Smooth muscle cell (in vitro differentiated cells): Measurements from ENCODE around the gene LOXHD1. TPM values are rescaled to one million over a fixed set of nuclear protein-coding genes. Genes with fewer than 3 reads are reported as not detected.

Source experiments
- DNase-seq: peaks from one replicate; lab custom pipeline; 2025; ENCODE audit not compliant: unreplicated experiment; lab: John Stamatoyannopoulos, UW
- H2AFZ ChIP-seq: fragments of 200-600 bp; sonication (generic); 2 replicates; pipeline ENCODE4 v1.6.0; 2016; ENCODE audit warnings: antibody characterized with exemption, low read depth, mild to moderate bottlenecking
- H3F3A ChIP-seq: fragments of 200-600 bp; sonication (generic); 2 replicates; pipeline ENCODE4 v1.6.0; 2017; ENCODE audit warnings: antibody characterized with exemption, low read depth
- H3K27ac ChIP-seq: fragments of 200-600 bp; sonication (generic); 2 replicates; pipeline ENCODE4 v1.5.1; 2016; ENCODE audit warnings: low read depth, mild to moderate bottlenecking
- H3K27me3 ChIP-seq: fragments of 200-600 bp; sonication (generic); 2 replicates; pipeline ENCODE4 v1.6.1; 2016; ENCODE audit warnings: low read depth, mild to moderate bottlenecking
- H3K36me3 ChIP-seq: fragments of 200-600 bp; sonication (generic); 2 replicates; pipeline ENCODE4 v1.5.1; 2016; ENCODE audit warnings: low read depth
- H3K4me1 ChIP-seq: fragments of 200-600 bp; sonication (generic); 2 replicates; pipeline ENCODE4 v1.5.1; 2016; ENCODE audit warnings: low read depth
- H3K4me2 ChIP-seq: fragments of 200-600 bp; sonication (generic); 2 replicates; pipeline ENCODE4 v1.6.0; 2016; ENCODE audit warnings: mild to moderate bottlenecking
- H3K4me3 ChIP-seq: fragments of 200-600 bp; sonication (generic); 2 replicates; pipeline ENCODE4 v1.5.1; 2016; ENCODE audit warnings: mild to moderate bottlenecking
- H3K79me2 ChIP-seq: fragments of 200-600 bp; sonication (generic); 2 replicates; pipeline ENCODE4 v1.6.0; 2016; ENCODE audit warnings: low read depth, mild to moderate bottlenecking
- H3K9ac ChIP-seq: fragments of 200-600 bp; sonication (generic); 2 replicates; pipeline ENCODE4 v1.6.0; 2016; ENCODE audit warnings: low read depth
- H3K9me3 ChIP-seq: fragments of 200-600 bp; sonication (generic); replicated peaks from 2 replicates; pipeline ENCODE4 v1.5.1; 2016; ENCODE audit warnings: low read depth
- H4K20me1 ChIP-seq: fragments of 200-600 bp; sonication (generic); 2 replicates; pipeline ENCODE4 v1.6.0; 2016; ENCODE audit warnings: low read depth
- CTCF ChIP-seq: fragments of 200-600 bp; sonication (generic); IDR thresholded peaks from 2 replicates; pipeline ENCODE4 v1.5.1; 2017; ENCODE audit warnings: borderline replicate concordance, mild to moderate bottlenecking, antibody characterized with exemption; ENCODE audit not compliant: insufficient read depth, poor library complexity, severe bottlenecking
- WGBS: methylation state at CpG from one replicate; pipeline ENCODE4 v1.1.7; 2016; ENCODE audit warnings: low lambda C conversion rate; 5-methylcytosine and 5-hydroxymethylcytosine counted together
- polyA plus RNA-seq: library from polyadenylated mRNA; unstranded; fragments of >200 nt; fragmentation: Nextera tagmentation; extraction: Ambion mirVana; gene quantifications from 2 replicates; pipeline ENCODE4 v1.2.1, GENCODE V29; 2016
- total RNA-seq: library from RNA; depleted of rRNA; stranded (reverse); fragments of >200 nt; gene quantifications from 2 replicates; pipeline ENCODE4 v1.2.3, GENCODE V29; 2014

Gene LOXHD1
- total and polyA plus RNA-seq, 2 experiments from 2014 or later: not detected

DNA sequence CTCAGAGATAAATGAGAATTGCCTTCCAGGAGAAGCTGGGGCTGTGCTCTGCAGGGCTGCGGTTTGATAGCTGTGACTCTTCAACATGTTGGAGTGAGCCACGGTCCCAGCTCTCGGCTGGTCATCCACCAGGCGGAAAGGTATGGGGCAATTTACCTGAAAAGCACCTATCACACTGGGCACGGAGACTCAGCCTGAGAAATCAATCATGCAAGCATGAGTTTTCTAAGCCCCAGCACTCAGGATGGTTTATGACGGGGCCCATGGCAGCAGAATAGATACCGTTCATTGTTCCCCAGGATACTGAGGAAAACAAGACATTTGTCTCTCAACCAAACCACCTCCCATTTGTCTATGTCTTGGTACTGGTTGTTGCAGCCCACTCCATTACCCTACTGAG is 83.9 kb downstream of the LOXHD1 start:
- H3K27me3 ChIP-seq: peaks cover 13% of the 10 kb centered on the region
- no peaks in the 10 kb centered on the region for H3K79me2 ChIP-seq
- no peak for TF ChIP-seq CTCF
- no peaks in the 10 kb centered on the region for H3F3A ChIP-seq
- no peaks in the 10 kb centered on the region for H3K4me1 ChIP-seq
- no peak for DNase-seq
- H4K20me1 ChIP-seq: no peaks in the 10 kb centered on the region
- H3K4me3 ChIP-seq: no peak overlapping the region
- H2AFZ ChIP-seq: no peak overlapping the region
- no peaks in the 10 kb centered on the region for H3K36me3 ChIP-seq
- H3K9me3 ChIP-seq: no peaks in the 10 kb centered on the region
- H3K4me2 ChIP-seq: no peak overlapping the region
- 90% methylated on average over 7 of the region's 7 CpGs for WGBS
- no peak overlapping the region for H3K27ac ChIP-seq
- H3K9ac ChIP-seq: no peak overlapping the region

DNA sequence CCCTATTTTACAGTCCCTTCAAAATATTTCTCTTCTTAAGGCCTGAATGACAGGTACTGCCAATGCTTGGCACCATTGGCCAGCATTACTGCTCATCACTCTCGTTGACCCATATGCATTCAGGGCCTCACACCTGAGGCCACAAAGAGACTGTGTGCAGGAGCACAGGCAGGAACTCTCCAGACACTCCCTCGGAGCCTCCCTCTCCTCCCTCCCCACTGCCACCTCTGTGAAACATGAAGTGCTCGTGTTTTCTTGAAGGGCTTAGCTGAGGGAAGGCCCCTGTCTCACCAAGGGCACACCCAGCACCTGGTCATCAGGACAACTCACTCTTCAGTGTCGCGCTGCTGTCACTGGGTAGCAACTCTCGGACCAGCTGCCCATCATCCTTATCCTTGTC is 85.3 kb downstream of the LOXHD1 start:
- Histone ChIP-seq H3K4me1 (no peaks in the 10 kb centered on the region), H3K9ac (no peak overlapping the region), H2AFZ (no peak overlapping the region), H3K27ac (no peak overlapping the region), H3K4me2 (no peak overlapping the region), H3K79me2 (no peaks in the 10 kb centered on the region), H3K27me3 (peaks cover 20% of the 10 kb centered on the region), H3K9me3 (no peaks in the 10 kb centered on the region), H3F3A (no peaks in the 10 kb centered on the region), H3K36me3 (no peaks in the 10 kb centered on the region), H3K4me3 (no peak overlapping the region), H4K20me1 (no peaks in the 10 kb centered on the region)
- TF ChIP-seq CTCF: no peak
- WGBS: 89% methylated on average over 6 of the region's 6 CpGs
- DNase-seq: no peak

GRCh38 chr18:46570666-46571065 is 86.4 kb downstream of the LOXHD1 start:
- peaks cover 21% of the 10 kb centered on the region for H3K27me3 ChIP-seq
- H2AFZ ChIP-seq: no peak overlapping the region
- H3K79me2 ChIP-seq: no peaks in the 10 kb centered on the region
- no peak for TF ChIP-seq CTCF
- no peaks in the 10 kb centered on the region for H3K9me3 ChIP-seq
- H3K36me3 ChIP-seq: no peaks in the 10 kb centered on the region
- H3K27ac ChIP-seq: no peak overlapping the region
- no peaks in the 10 kb centered on the region for H3F3A ChIP-seq
- H3K4me1 ChIP-seq: no peaks in the 10 kb centered on the region
- H3K9ac ChIP-seq: no peak overlapping the region
- no peak overlapping the region for H3K4me3 ChIP-seq
- 94% methylated on average over 6 of the region's 6 CpGs for WGBS
- no peak overlapping the region for H3K4me2 ChIP-seq
- H4K20me1 ChIP-seq: no peaks in the 10 kb centered on the region
- DNase-seq: no peak

GRCh38 chr18:46570134-46570533 is 86.9 kb downstream of the LOXHD1 start:
- Histone ChIP-seq H3K27me3 (peaks cover 26% of the 10 kb centered on the region), H3K9me3 (no peaks in the 10 kb centered on the region), H3K79me2 (no peaks in the 10 kb centered on the region), H3K4me3 (no peak overlapping the region), H2AFZ (no peak overlapping the region), H3K9ac (no peak overlapping the region), H3K4me1 (no peaks in the 10 kb centered on the region), H3K27ac (no peak overlapping the region), H3F3A (no peaks in the 10 kb centered on the region), H4K20me1 (no peaks in the 10 kb centered on the region), H3K36me3 (no peaks in the 10 kb centered on the region), H3K4me2 (no peak overlapping the region)
- DNase-seq: no peak
- WGBS: 81% methylated on average over 5 of the region's 5 CpGs
- no peak for TF ChIP-seq CTCF
